SU-DHL-6 (cell line): ENCODE data around the gene ZFHX3.

ENCODE experiments used
- EZH2phosphoT487 ChIP-seq: fragments of 200-600 bp; sonication (generic), shearing (Covaris generic); conservative IDR thresholded peaks from 2 replicates; pipeline ENCODE4 v1.6.1; 2018; ENCODE audit warnings: mild to moderate bottlenecking, antibody characterized with exemption, low read length, moderate library complexity, mixed read lengths
- TF ChIP-seq, protein P1 (sequence below): fragments of 200-600 bp; sonication (generic); IDR thresholded peaks from one replicate; pipeline ENCODE4 v1.5.1; 2017; ENCODE audit warnings: antibody characterized with exemption, mild to moderate bottlenecking, low read length, moderate library complexity; ENCODE audit not compliant: insufficient read depth, poor library complexity, severe bottlenecking

DNA sequence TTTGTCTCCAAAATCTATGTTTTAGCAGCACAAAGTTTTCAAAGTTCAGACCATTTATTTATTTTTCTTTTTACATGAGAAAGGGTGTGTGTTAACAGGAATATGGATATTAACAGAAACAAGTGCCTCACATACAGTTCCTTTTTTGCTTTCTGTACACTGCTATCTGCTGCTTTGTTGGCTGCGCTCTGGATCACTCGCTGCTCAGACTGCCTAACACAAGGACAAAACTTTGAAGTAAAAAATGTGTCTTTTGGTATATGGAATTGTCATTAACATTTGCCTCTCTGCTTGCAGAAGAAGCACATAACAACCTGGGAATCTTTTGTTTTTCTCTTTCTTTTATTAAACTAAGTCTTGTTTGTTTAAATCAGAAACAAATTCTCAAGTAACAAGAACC is 262.8 kb downstream of the ZFHX3 start:
- TF ChIP-seq, protein P1, sequence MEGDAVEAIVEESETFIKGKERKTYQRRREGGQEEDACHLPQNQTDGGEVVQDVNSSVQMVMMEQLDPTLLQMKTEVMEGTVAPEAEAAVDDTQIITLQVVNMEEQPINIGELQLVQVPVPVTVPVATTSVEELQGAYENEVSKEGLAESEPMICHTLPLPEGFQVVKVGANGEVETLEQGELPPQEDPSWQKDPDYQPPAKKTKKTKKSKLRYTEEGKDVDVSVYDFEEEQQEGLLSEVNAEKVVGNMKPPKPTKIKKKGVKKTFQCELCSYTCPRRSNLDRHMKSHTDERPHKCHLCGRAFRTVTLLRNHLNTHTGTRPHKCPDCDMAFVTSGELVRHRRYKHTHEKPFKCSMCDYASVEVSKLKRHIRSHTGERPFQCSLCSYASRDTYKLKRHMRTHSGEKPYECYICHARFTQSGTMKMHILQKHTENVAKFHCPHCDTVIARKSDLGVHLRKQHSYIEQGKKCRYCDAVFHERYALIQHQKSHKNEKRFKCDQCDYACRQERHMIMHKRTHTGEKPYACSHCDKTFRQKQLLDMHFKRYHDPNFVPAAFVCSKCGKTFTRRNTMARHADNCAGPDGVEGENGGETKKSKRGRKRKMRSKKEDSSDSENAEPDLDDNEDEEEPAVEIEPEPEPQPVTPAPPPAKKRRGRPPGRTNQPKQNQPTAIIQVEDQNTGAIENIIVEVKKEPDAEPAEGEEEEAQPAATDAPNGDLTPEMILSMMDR = no peak
- no peak for TF ChIP-seq EZH2phosphoT487
